Activated CD8-positive, alpha-beta memory T cell treated with anti-CD3 and anti-CD28 coated beads for 4 hours (primary cell): Measurements from ENCODE around the gene KEL.

Experiments
- DNase-seq, 2 donors: peaks; one replicate each; pipeline ENCODE4 v3.0.0-alpha.2; 2020; ENCODE audit warnings: low read depth in 2 of 2

The KEL gene

GRCh38 chr7:142960955-142961512 is 1.1 kb downstream of the KEL start:
- no peak for DNase-seq

DNA sequence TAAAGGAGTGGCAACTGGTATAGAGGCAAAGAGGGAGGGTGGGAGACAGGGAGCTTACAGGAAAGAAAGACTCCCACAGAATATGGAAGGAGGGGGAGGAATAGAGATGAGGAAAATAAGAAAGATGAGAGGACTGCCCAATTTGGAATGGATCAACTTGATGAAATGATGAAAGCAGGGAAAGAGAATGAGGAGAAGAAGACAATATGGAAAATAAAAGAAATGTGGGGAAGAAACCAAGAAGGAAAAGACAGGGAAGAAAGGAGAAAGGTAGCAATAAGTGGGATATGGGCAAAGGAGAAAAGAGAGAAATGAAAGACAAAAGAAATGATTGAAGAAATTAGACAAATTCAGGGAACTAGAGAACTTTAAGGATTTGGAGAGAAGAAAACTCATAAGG is 3.0 kb downstream of the KEL start:
- no peak for DNase-seq

DNA sequence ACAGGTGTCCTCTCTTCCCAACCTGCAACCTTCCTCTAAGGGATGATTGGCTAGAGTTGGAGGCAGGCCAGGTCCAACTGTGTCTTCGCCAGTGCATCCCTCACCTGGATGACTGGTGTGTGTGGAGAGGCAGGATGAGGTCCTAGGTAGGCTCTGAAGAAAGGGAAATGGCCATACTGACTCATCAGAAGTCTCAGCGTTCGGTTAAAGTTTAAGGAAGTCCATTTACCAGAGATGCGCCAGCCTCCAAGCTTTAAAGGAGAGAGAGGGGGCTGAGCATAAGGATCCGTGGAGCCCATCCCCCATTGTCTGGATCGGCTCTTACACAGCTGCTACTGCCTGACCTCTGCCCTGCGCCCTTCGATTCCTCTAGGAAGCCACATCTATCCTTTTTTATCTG is 4.4 kb downstream of the KEL start:
- no peak for DNase-seq

DNA sequence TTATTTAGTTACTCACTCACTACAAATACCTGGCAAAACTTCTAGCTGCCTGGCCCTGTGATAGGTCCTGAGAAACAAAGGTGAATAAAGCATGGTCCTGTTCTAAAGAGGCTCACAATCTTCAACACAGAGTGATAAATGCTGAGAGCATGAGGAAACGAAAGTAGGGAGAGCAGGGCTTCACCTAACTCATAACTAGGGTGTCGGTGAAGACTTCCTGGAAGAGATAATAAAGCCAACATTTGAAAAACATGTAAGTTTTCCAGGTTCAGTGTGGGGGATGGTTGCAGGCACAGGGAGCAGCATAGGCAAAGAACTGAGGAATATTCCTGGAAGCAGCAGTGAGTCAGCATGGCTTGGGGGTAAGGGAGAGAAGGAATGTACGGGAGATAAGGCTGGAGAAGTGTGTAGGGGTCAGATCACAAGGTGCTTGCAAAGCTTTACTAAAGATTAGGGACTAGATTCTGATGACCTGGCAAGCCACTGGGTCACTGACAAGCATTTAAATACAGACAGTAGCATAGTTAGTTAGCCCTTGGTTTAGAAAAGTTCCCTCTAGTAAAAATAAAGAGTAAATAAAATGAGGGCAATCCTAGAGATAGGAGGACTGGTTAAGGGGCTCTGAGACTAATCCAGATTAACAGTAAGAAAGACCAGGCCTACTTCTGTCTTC is 5.1 kb downstream of the KEL start:
- no peak for DNase-seq

DNA sequence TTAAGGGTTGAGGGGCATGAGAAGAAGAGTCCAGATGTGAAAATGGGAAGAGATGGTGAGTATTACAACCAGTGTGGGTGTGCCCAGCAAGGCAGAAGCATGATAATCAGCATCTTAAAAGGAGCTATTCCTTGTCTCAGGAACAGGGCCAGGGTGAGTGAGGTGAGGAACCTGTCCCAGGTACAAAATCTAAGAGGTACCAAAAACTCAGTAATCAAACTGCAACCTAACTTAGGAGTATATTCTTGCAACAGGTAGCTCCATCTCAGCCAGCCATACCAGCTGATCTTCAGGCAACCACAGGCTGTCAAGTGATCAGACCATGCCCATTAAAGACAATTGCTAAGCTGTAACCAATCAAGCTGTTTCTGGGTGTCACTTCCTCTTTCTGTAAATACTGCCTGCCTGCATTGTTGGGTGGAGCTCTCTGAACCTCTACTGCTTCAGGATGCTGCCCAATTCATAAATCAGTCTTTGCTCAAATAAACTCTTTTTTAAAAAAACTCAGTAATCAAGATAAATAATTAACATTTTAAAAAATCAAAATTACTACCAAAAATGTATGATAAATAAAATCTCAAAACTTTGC is 7.4 kb downstream of the KEL start:
- no peak for DNase-seq

DNA sequence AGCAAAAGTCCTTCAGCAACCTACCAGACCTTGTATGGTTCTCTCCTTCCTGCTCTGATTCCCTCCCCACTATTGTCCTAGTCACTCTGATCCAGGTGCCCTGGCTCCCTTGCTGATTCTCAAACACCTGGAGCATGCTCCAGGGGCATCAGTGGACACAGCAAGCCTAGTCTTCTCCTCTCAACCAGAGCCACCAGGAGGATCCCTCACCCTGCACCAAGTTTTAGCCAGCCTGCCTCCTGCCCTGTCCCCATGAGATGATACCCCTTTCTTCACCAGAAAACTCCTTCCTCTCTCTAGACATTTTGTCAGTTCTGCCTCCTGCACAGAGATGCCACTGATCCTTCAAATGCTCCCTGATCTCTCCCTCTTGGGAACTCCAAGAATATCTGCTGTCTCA is 11.9 kb downstream of the KEL start:
- no peak for DNase-seq

DNA sequence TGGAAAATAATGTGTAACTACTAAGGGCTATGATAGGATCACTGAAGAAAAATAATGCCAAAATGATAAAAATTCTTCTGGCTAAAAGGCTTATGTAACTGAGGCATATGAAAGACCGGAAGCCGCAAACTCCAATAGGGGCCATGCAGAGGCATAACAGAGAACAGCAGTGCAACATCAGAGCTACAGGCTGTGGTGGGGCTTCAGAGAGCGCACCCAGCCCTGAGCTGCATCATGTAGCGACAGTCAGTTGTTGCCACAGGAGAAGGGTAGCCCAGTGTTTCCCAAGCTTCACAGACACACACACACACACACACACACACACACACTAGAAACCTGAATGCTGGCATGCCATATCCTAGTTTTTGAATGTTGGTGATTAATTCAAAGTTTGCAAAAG is 13.6 kb downstream of the KEL start:
- DNase-seq = no peak

DNA sequence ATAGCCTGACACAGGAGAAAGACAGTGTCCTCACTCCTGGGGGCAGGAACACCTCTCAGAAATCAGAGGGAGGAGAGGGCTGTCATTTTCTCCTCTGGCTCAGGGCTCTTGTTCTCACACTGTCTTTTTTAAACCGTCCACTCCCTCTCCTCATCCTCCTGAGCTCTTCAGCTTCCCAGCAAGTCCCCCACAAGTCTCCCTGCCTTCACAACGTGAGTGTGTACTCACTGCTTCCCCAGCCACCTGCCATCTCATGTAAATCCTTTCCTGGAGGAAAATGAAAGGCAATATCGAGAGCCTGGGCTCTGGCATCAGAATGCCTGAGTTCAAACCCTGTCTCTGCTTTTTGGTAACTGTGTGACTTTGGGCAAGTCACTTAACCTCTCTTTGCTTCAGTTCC is 17.2 kb downstream of the KEL start:
- no peak for DNase-seq

DNA sequence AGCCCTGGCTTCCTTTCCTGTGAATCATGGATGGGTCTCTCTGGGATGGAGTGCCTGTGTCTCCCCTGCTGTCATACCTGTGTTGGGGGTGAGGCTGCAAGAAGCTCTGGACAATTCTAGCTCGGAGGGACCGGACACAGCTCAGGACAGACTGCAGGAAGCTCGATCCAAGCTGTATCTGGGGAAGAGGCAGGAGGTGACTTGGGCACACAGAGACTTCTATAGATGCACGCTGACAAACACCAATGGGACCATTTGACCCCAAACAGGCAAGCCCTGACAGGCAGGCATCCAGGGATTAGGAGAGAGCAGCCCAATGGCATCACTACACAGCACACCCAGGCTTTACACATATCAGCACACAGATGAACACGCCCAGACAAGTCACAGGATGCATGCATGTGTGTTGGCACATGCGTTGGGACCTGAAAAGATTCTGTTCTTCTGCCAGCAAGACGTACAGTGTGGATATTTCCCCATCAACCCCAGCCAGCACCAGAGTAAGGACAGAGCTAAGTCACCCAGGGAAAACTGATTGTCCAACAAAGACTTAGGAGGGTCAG is 18.4 kb downstream of the KEL start:
- no peak for DNase-seq

DNA sequence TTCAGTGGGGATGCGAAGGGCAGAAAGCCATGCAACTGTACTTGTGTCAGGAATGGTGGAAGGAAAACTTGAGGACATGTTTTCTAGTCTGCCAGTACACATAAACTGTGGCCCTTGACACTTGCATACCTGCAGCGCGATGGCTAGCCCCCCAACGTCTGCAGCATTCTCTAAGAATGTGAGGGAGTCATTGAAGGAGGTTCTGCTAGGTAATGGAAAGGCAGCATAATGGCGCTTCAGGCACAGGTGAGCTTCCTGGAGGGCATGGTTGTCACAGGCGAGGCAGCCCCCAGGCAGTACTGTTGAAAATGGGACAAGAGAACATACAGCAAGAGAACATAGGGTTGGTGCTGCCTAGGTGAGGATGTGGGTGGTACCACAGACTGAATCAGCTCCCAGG is 19.4 kb downstream of the KEL start:
- no peak for DNase-seq

DNA sequence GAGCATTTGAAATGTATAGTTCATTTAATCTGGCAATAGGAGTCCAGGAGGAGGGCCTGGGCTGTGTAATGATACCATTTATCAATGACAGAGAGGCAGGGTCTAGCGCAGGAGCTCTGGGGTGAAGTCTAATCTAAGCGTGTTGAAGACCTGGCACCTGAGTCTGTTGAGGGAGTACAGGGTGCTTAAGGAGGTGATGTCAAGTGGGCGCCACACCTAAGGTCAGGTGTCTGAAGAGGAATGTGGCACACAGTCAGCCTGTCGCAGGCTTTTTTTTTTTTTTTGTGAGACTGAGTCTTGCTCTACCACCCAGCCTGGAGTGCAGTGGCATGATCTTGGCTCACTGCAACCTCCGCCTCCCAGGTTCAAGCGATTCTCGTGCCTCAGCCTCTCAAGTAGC is 20.6 kb downstream of the KEL start:
- no peak for DNase-seq

GRCh38 chr7:142940966-142941535 is 21.1 kb downstream of the KEL start:
- DNase-seq = no peak

GRCh38 chr7:142939226-142939910 is 22.8 kb downstream of the KEL start, which contains the start of gene LLCFC1:
Gene LLCFC1 (plus strand): TSS chr7:142939484. CDS start chr7:142939622, 138 bp downstream.
- DNase-seq = no peak

DNA sequence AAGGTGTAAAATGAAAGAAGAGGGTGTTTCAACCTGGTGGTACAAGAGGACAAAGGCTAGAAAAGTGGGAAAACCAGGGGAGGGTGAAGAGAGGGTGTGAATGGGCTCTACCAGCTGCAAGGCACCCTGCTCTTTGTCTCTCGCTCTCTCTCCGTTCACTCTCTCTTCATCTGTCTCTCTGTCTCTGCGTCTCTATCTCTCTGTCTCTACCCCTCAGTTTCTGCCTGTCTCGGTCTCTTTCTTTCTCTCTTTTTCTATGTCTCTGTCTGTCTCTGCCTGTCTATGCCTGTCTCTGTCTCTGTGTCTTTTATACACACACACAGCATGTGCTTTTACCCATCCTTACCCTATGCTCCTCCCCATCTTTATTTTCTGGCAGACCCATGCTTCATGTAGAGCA is 23.6 kb downstream of the KEL start:
- no peak for DNase-seq

GRCh38 chr7:142935941-142936565 is 26.1 kb downstream of the KEL start:
- DNase-seq = no peak

GRCh38 chr7:142934056-142934455 is 28.1 kb downstream of the KEL start:
- DNase-seq = no peak

- DNase-seq = no peak
Measured at GRCh38 chr7:142933624-142934023, 28.5 kb downstream of the KEL start, which contains the start of gene TRPV5. Gene TRPV5 (minus strand): TSS chr7:142933746. CDS start chr7:142933459, 287 bp downstream.

- no peak for DNase-seq
Measured at GRCh38 chr7:142933092-142933475, 29.1 kb downstream of the KEL start.

DNA sequence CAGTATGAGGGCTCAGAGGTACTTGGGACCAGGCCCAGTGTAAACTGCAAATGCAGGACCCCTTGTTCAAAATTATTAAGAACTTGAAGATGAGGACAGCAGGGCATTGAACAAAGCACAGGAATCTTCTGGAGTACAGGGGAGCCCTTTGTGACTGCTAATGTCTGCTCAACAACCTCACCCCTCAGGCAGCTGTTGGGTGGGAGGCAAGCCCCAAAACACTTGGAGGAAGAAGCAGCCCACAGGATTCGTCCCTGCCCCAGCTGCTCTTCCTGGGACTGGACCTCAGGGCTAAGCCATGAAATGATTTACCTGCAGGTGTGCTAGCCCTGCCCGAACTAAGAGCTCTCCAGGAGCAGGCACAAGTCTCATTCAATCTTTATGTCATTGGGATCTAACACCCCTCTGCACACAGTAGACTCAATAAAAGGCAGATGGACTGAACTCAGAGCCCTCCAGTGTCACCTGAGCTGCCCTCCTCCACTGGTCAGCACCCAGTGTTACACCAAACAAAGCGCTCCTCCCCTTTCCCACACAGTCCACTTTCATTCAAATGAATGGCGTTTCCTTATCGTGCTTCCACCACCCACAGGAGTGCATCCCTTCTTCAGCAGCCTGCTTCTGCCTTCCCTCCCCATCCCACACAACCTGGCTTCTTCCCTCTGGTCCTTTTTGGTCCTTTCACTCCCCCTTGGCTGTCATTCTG is 29.6 kb downstream of the KEL start:
- DNase-seq = no peak

DNA sequence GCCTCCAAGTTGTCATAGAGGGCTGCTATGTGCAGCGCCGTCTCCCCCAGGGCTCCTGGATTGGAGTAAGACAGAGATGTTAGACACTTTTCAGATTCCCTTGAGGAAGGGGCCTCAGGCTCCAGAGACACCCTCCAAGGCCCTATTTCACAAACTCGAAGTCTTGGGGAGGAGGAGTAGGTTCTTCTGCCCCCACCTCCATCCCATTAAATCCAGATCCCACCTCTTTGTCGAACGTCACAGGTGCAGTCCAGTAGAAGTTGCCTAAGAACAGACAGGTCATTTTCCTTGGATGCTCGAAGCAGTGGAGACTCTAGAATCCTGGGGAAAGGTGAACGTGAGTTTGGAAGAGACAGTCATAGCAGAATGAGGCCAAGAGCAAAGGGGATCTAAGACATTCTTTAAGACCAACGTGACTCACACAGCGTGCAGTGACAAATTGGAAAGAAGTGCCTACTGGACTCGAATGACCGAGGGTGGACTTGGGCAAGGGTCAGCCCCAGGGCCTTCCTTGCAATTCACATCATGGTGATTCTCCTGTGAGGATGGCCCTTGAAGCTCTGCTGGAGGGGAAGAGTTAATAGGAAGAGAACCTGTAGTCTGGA is 31.9 kb downstream of the KEL start:
- DNase-seq = no peak

GRCh38 chr7:142927949-142928348 is 34.2 kb downstream of the KEL start:
- no peak for DNase-seq
